NCI-H748 (cell line): ENCODE results near the gene SLC25A13.
"Not testable (repeated sequence)": the region's sequence is repeated elsewhere in the genome, so short reads cannot be mapped to it uniquely, and the experiment has no call there.

Experiments
- DNase-seq: peaks from one replicate; lab custom pipeline; 2025; ENCODE audit not compliant: unreplicated experiment; lab: John Stamatoyannopoulos, UW

Gene SLC25A13

GRCh38 chr7:96300986-96301385, 20.9 kb downstream of the SLC25A13 start:
- DNase-seq = no peak

- DNase-seq = no peak
Observed at GRCh38 chr7:96300502-96300901, 21.4 kb downstream of the SLC25A13 start.

GRCh38 chr7:96299496-96299895, 22.4 kb downstream of the SLC25A13 start:
- no peak for DNase-seq

GRCh38 chr7:96297876-96298275, 24.0 kb downstream of the SLC25A13 start:
- DNase-seq = no peak

GRCh38 chr7:96297446-96297845, 24.5 kb downstream of the SLC25A13 start:
- DNase-seq = not testable (repeated sequence)

GRCh38 chr7:96293911-96294310, 28.0 kb downstream of the SLC25A13 start:
- not testable (repeated sequence) for DNase-seq

- DNase-seq = no peak
Observed at GRCh38 chr7:96287559-96287958, 34.3 kb downstream of the SLC25A13 start.

- DNase-seq = no peak
Observed at GRCh38 chr7:96287132-96287531, 34.8 kb downstream of the SLC25A13 start.

GRCh38 chr7:96285579-96285978, 36.3 kb downstream of the SLC25A13 start:
- DNase-seq = no peak

GRCh38 chr7:96284835-96285234, 37.1 kb downstream of the SLC25A13 start:
- DNase-seq = no peak

GRCh38 chr7:96284240-96284639, 37.7 kb downstream of the SLC25A13 start:
- DNase-seq = no peak

- no peak for DNase-seq
Observed at GRCh38 chr7:96282835-96283234, 39.1 kb downstream of the SLC25A13 start.

GRCh38 chr7:96277921-96278320, 44.0 kb downstream of the SLC25A13 start:
- DNase-seq = no peak

- DNase-seq = no peak
Observed at GRCh38 chr7:96276019-96276418, 45.9 kb downstream of the SLC25A13 start.

GRCh38 chr7:96273716-96274115, 48.2 kb downstream of the SLC25A13 start:
- no peak for DNase-seq

- DNase-seq = no peak
Observed at GRCh38 chr7:96269246-96269994, 52.5 kb downstream of the SLC25A13 start.

GRCh38 chr7:96266580-96266979, 55.3 kb downstream of the SLC25A13 start:
- no peak for DNase-seq

- no peak for DNase-seq
Observed at GRCh38 chr7:96266015-96266414, 55.9 kb downstream of the SLC25A13 start.

- DNase-seq = no peak
Observed at GRCh38 chr7:96253964-96254363, 67.9 kb downstream of the SLC25A13 start.

- DNase-seq = no peak
Observed at GRCh38 chr7:96253441-96253840, 68.5 kb downstream of the SLC25A13 start.

GRCh38 chr7:96250776-96251361, 71.0 kb downstream of the SLC25A13 start:
- DNase-seq = no peak

- DNase-seq = peak; percentile 53
Observed at GRCh38 chr7:96248405-96248804, 73.5 kb downstream of the SLC25A13 start.

GRCh38 chr7:96246919-96247318, 75.0 kb downstream of the SLC25A13 start:
- DNase-seq = peak; percentile 96
